Hematopoietic multipotent progenitor cell treated with erythropoietin and hydrocortisone succinate and interleukin-3 and kit ligand, for 6 days (in vitro differentiated cells): ENCODE data around the gene RYR3.

Experiments used
- DNase-seq: peaks from one replicate; pipeline ENCODE4 v3.0.0-alpha.2; 2015

Gene RYR3

GRCh38 chr15:33724321-33725036 is 413.7 kb downstream of the RYR3 start:
- DNase-seq: no peak

GRCh38 chr15:33729653-33730052 is 418.9 kb downstream of the RYR3 start:
- peak; percentile 19 for DNase-seq

- no peak for DNase-seq
Observed at GRCh38 chr15:33730815-33731214, 420.0 kb downstream of the RYR3 start.

GRCh38 chr15:33735143-33735542 is 424.4 kb downstream of the RYR3 start:
- DNase-seq: no peak

- peak; percentile 70 for DNase-seq
Observed at GRCh38 chr15:33735637-33736247, 425.0 kb downstream of the RYR3 start.

- peak; percentile 66 for DNase-seq
Observed at GRCh38 chr15:33737687-33738601, 427.2 kb downstream of the RYR3 start.

GRCh38 chr15:33738941-33739664 is 428.3 kb downstream of the RYR3 start:
- no peak for DNase-seq

- DNase-seq: no peak
Observed at GRCh38 chr15:33742306-33742705, 431.5 kb downstream of the RYR3 start.

- DNase-seq: no peak
Observed at GRCh38 chr15:33742800-33743199, 432.0 kb downstream of the RYR3 start.

- peak; percentile 5 for DNase-seq
Observed at GRCh38 chr15:33746203-33746602, 435.4 kb downstream of the RYR3 start.

GRCh38 chr15:33753012-33753411 is 442.2 kb downstream of the RYR3 start:
- DNase-seq: no peak

GRCh38 chr15:33754242-33754641 is 443.5 kb downstream of the RYR3 start:
- DNase-seq: no peak

GRCh38 chr15:33756961-33757360 is 446.2 kb downstream of the RYR3 start:
- DNase-seq: no peak

GRCh38 chr15:33757516-33758232 is 446.9 kb downstream of the RYR3 start:
- DNase-seq: no peak

- no peak for DNase-seq
Observed at GRCh38 chr15:33766389-33766788, 455.6 kb downstream of the RYR3 start.

GRCh38 chr15:33768670-33769190 is 458.0 kb downstream of the RYR3 start:
- DNase-seq: no peak

GRCh38 chr15:33773969-33774368 is 463.2 kb downstream of the RYR3 start:
- DNase-seq: no peak

- DNase-seq: peak; percentile 47
Observed at GRCh38 chr15:33778852-33779251, 468.1 kb downstream of the RYR3 start.

- no peak for DNase-seq
Observed at GRCh38 chr15:33780011-33780768, 469.4 kb downstream of the RYR3 start.

- no peak for DNase-seq
Observed at GRCh38 chr15:33782966-33783365, 472.2 kb downstream of the RYR3 start.

- DNase-seq: no peak
Observed at GRCh38 chr15:33785366-33785765, 474.6 kb downstream of the RYR3 start.
